GM12865 (cell line): ENCODE data around the gene HRH3.

Experiments
- DNase-seq: peaks from one replicate; pipeline ENCODE4 v3.0.0; 2010; ENCODE audit warnings: low read depth
- H3K4me3 ChIP-seq: 2 replicates; pipeline ENCODE4 v1.5.1; 2011; ENCODE audit warnings: mild to moderate bottlenecking, low read depth, low read length, control low read depth
- TF ChIP-seq, protein P1 (sequence below): IDR thresholded peaks from 2 replicates; pipeline ENCODE4 v1.5.1; 2011; ENCODE audit warnings: low read length, control low read depth, low read depth, inconsistent platforms; ENCODE audit not compliant: insufficient read depth; ENCODE audit errors: missing control alignments

Gene HRH3

DNA sequence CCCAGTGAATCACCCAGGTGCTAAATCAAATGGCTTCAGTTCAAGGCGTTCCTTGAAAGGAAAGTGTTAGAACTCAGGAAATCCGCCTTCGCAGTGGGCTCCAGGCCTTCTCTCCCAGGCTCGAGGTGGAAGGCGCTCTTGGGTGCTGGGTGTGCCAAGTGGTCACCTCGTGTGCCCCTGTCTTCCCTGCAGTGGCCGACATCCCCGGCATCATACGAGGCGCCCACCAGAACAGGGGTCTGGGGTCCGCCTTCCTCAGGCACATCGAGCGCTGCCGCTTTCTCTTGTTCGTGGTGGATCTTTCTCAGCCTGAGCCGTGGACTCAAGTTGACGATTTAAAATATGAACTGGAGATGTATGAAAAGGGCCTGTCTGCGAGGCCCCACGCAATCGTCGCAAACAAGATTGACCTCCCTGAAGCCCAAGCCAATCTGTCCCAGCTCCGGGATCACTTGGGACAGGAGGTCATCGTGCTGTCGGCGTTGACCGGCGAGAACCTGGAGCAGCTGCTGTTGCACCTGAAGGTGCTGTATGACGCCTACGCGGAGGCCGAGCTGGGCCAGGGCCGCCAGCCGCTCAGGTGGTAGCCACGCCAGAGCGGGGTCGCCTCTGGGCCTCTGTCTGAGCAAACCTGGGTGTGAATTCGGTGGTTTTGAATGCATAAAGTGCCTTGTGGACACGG, 19.4 kb downstream of the HRH3 start:
- TF ChIP-seq, protein P1, sequence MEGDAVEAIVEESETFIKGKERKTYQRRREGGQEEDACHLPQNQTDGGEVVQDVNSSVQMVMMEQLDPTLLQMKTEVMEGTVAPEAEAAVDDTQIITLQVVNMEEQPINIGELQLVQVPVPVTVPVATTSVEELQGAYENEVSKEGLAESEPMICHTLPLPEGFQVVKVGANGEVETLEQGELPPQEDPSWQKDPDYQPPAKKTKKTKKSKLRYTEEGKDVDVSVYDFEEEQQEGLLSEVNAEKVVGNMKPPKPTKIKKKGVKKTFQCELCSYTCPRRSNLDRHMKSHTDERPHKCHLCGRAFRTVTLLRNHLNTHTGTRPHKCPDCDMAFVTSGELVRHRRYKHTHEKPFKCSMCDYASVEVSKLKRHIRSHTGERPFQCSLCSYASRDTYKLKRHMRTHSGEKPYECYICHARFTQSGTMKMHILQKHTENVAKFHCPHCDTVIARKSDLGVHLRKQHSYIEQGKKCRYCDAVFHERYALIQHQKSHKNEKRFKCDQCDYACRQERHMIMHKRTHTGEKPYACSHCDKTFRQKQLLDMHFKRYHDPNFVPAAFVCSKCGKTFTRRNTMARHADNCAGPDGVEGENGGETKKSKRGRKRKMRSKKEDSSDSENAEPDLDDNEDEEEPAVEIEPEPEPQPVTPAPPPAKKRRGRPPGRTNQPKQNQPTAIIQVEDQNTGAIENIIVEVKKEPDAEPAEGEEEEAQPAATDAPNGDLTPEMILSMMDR = no peak
- DNase-seq = no peak
- no peak overlapping the region for H3K4me3 ChIP-seq

DNA sequence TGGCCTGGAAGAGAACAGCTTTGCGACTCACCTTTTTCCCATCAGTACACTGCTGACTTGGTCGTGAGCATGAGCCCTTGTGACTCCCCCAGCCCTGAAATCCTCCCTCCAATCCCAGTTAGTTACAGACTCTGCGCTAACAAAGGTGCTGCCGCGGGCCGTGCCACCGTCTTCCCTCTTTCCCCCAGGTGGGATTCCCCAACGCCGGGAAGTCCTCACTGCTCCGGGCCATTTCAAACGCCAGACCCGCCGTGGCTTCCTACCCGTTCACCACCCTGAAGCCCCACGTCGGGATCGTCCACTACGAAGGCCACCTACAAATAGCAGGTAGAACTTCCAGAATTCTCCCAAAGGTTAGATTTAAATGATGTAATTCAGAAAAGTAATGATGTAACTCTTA, 21.1 kb downstream of the HRH3 start:
- no peak overlapping the region for H3K4me3 ChIP-seq
- TF ChIP-seq, protein P1 = no peak
- DNase-seq = no peak

DNA sequence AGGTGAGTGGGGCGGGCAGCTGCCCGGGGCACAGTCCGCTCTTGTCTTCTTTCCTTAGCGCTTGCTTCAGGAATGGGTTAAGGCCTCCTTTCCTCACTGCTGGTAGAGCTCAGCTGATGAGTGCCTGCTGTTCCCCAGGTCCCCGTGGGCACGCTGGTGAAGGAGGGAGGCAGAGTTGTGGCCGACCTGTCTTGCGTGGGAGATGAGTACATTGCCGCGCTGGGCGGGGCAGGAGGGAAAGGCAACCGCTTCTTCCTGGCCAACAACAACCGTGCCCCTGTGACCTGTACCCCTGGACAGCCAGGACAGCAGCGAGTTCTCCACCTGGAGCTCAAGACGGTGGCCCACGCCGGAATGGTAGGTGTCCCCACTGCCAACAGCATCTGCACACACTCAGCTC, 21.6 kb downstream of the HRH3 start:
- TF ChIP-seq, protein P1 = no peak

DNA sequence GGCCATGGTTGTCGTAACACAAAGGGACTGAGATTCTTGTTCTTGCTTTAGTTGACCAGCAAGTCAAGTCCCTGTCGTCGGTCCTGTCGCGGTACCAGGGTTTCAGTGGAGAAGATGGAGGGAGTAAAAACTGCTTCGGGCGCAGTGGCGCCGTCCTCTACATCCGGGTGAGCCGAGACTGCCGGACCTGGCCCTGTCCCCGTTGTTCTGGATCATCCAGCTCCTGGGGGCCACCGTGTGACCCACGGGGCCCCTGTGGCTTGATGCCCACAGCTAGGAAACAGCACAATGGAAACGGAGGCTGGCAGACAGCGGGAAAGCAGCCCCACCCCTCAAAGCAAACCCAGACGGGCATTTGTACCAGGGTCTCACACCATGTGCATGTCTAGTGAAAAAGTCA, 22.3 kb downstream of the HRH3 start:
- H3K4me3 ChIP-seq = no peak overlapping the region
- no peak for DNase-seq
- TF ChIP-seq, protein P1 = no peak

More for the DNA sequence above, 21.6 kb downstream of the HRH3 start:
- no peak overlapping the region for H3K4me3 ChIP-seq
- no peak for DNase-seq

DNA sequence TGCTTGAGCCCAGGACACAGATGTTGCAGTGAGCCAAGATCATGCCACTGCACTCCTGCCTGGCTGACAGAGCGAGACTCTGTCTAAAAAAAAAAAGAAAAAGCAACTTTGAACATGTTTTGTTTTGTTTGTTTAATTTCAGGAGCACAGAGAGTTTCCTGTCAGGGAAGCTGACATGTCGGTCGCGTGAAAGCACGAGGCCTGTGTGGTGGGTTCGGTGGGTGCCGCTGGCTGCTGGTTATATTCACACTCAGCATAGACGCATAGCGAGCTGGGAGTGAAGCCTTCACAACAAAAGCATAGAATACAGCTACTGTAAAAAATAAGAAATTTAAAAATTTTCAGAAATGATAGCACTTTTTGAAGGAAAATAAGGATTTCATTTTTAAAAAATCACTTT, 22.8 kb downstream of the HRH3 start:
- no peak overlapping the region for H3K4me3 ChIP-seq
- TF ChIP-seq, protein P1 = no peak
- DNase-seq = no peak

DNA sequence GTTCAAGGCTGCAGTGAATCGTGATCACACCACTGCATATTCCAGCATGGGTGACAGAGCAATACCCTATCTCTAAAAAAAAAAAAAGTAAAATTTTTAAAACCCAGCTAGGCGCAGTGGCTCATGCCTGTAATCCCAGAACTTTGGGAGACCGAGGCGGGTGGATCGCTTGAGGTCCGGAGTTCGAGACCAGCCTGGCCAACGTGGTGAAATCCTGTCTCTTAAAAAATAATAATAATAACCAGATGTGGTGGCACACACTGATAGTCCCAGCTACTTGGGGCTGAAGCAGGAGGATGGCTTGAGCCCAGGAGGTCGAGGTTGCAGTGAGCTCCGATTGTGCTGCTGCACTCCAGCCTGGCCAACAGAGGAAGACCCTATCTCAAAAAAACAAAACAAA, 23.8 kb downstream of the HRH3 start:
- DNase-seq = no peak
- no peak overlapping the region for H3K4me3 ChIP-seq
- TF ChIP-seq, protein P1 = no peak

DNA sequence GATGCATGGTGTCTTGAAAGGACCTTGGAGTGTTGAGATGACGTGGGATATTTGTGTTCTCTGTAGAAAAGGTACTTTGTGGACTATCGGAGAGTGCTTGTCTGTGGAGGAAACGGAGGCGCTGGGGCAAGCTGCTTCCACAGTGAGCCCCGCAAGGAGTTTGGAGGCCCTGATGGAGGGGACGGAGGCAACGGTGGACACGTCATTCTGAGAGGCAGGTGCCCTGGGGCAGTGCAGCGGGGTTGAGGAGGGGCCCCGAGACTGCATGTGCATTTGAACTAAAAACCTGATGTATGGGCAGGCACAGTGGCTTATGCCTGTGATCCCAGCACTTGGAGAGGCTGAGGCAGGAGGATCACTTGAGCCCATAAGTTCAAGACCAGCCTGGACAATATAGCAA, 24.3 kb downstream of the HRH3 start:
- no peak for DNase-seq
- H3K4me3 ChIP-seq = no peak overlapping the region
- TF ChIP-seq, protein P1 = no peak
